Naive thymus-derived CD4-positive, alpha-beta T cell (primary cell): ENCODE data around the gene METTL13. TPM values are rescaled to one million over a fixed set of nuclear protein-coding genes. Genes with fewer than 3 reads are reported as not detected.

ENCODE experiments used
- ATAC-seq: fragments of 150-1000 bp; cut with Tn5 transposase; 2 replicates; pipeline ENCODE4 v1.10.0; 2021; ENCODE audit warnings: mild to moderate bottlenecking, moderate library complexity
- CTCF ChIA-PET: fragments of 350-600 bp; sonication (Branson Sonifier 250); formaldehyde crosslinking; loops from one replicate; lab custom pipeline; 2021; ENCODE audit warnings: antibody characterized with exemption; lab: Charles Lee
- POLR2A ChIA-PET: fragments of 350-600 bp; sonication (Branson Sonifier 250); formaldehyde crosslinking; loops from one replicate; lab custom pipeline; 2021; ENCODE audit warnings: antibody characterized with exemption, inconsistent platforms; lab: Charles Lee
- DNase-seq, 9 donors: peaks; one replicate each; pipeline versions ENCODE4 v3.0.0 to v3.0.0-alpha.2; 2020 to 2022; ENCODE audit warnings: mixed read lengths in 1 of 9
- H3K27ac ChIP-seq: one replicate; pipeline ENCODE4 v1.7.0; 2013; ENCODE audit warnings: mild to moderate bottlenecking, low read depth, low read length, moderate library complexity
- H3K27me3 ChIP-seq, 2 donors: one replicate each; pipeline ENCODE4 v1.7.0; 2013; ENCODE audit warnings: low read length in 2 of 2, mild to moderate bottlenecking in 2 of 2, moderate library complexity in 2 of 2; ENCODE audit not compliant: control insufficient read depth in 2 of 2, insufficient read depth in 2 of 2
- H3K36me3 ChIP-seq, 3 experiments: 1 replicate in 2 of 3; 2 replicates in 1 of 3; pipeline ENCODE4 v1.7.0; 2013; ENCODE audit warnings: low read length in 3 of 3, mild to moderate bottlenecking in 3 of 3, moderate library complexity in 1 of 3; ENCODE audit not compliant: insufficient read depth in 3 of 3, control insufficient read depth in 2 of 3
- H3K4me1 ChIP-seq, 2 donors: one replicate each; pipeline ENCODE4 v1.7.0; 2013; ENCODE audit warnings: low read length in 2 of 2, mild to moderate bottlenecking in 2 of 2, moderate library complexity in 1 of 2; ENCODE audit not compliant: control insufficient read depth in 2 of 2, insufficient read depth in 2 of 2
- H3K4me3 ChIP-seq: 2 replicates; pipeline ENCODE4 v1.7.0; 2013; ENCODE audit warnings: mild to moderate bottlenecking, low read length
- H3K9me3 ChIP-seq, 3 experiments: 1 replicate in 2 of 3; 2 replicates in 1 of 3; pipeline ENCODE4 v1.7.0; 2013; ENCODE audit warnings: low read length in 3 of 3; ENCODE audit not compliant: control insufficient read depth in 2 of 3
- H3K27ac Mint-ChIP-seq, 9 donors: one replicate each; pipeline ENCODE4 v1.8.0; 2020 to 2022; ENCODE audit warnings: mixed read lengths in 9 of 9, mild to moderate bottlenecking in 8 of 9, moderate library complexity in 5 of 9, inconsistent platforms in 2 of 9
- H3K27me3 Mint-ChIP-seq, 5 donors: one replicate each; pipeline ENCODE4 v1.8.0; 2021 to 2022; ENCODE audit warnings: mixed read lengths in 5 of 5, mild to moderate bottlenecking in 1 of 5
- H3K36me3 Mint-ChIP-seq, 5 donors: one replicate each; pipeline ENCODE4 v1.8.0; 2020 to 2022; ENCODE audit warnings: mixed read lengths in 5 of 5, mild to moderate bottlenecking in 3 of 5, inconsistent platforms in 1 of 5
- H3K4me1 Mint-ChIP-seq, 7 donors: one replicate each; pipeline ENCODE4 v1.8.0; 2020 to 2022; ENCODE audit warnings: mixed read lengths in 7 of 7, mild to moderate bottlenecking in 3 of 7, inconsistent platforms in 1 of 7
- H3K4me3 Mint-ChIP-seq, 10 donors: one replicate each; pipeline ENCODE4 v1.8.0; 2020 to 2022; ENCODE audit warnings: mild to moderate bottlenecking in 10 of 10, mixed read lengths in 10 of 10, moderate library complexity in 6 of 10, inconsistent platforms in 2 of 10
- H3K9me3 Mint-ChIP-seq, 11 donors: one replicate each; pipeline ENCODE4 v1.8.0; 2020 to 2022; ENCODE audit warnings: mixed read lengths in 11 of 11, mild to moderate bottlenecking in 4 of 11, inconsistent platforms in 1 of 11, moderate library complexity in 1 of 11
- intact Hi-C, 2 donors: fragments of 100-400 bp; cut with micrococcal nuclease; formaldehyde crosslinking; loops; one replicate each; pipeline ENCODE4 v1.15.1; 2023
- polyA plus RNA-seq, 2 donors: library from polyadenylated mRNA; unstranded; fragments of 300-500 nt; fragmentation: Illumina TruSeq; gene quantifications; one replicate each; pipeline ENCODE4 v1.2.3, GENCODE V29; 2021
- total RNA-seq, 6 experiments: library from RNA in 5 of 6; stranded (reverse) in 5 of 6; gene quantifications; 1 replicate in 5 of 6; 2 replicates in 1 of 6; pipeline ENCODE4 v1.2.3 and lab custom pipeline; 2021 to 2026

The METTL13 gene
- total and polyA plus RNA-seq, 7 experiments from 2014 or later = 15.6 to 55.7 (median 35.0) TPM

- Mint-ChIP-seq H3K27me3 (peaks cover 0 to 3% (median 0%) of the 10 kb centered on the region in 5 donors), H3K36me3 (peaks cover 0 to 18% (median 12%) of the 10 kb centered on the region in 5 donors), H3K4me1 (peaks cover 28 to 59% (median 53%) of the 10 kb centered on the region in 7 donors), H3K27ac (peak overlapping the region; percentile 93 to 99 (median 96)), H3K4me3 (peak overlapping the region; percentile 90 to 99 (median 94)), H3K9me3 (no peaks in the 10 kb centered on the region)
- Histone ChIP-seq H3K27ac (peak overlapping the region; percentile 74), H3K4me1 (peaks cover 20 to 41% of the 10 kb centered on the region in 2 donors), H3K36me3 (peaks cover 0 to 21% (median 0%) of the 10 kb centered on the region in 3 experiments), H3K27me3 (no peaks in the 10 kb centered on the region), H3K9me3 (no peaks in the 10 kb centered on the region), H3K4me3 (peak overlapping the region; percentile 36)
- CTCF ChIA-PET = interaction anchor here (0.6 to 0.7 kb wide), 2 partner anchors 187 to 619 kb away, joined by 3 to 5 read pairs; no protein-coding TSS in a partner anchor
- POLR2A ChIA-PET = interaction anchor here (0.6 to 11.3 kb wide), 12 partner anchors 13 to 1934 kb away, joined by 3 to 154 read pairs (median 3); partner anchors contain the start of genes DNM3, FMO4, KLHL20 and SUCO
- intact Hi-C loops = loop anchor here (1.0 to 10.0 kb wide), 21 partner anchors 14 to 1986 kb away; partner anchors contain the start of genes DNM3 (in 2 of the 2), PIGC (in 2 of the 2), PRRC2C (in 2 of the 2) and VAMP4 (in 2 of the 2)
- ATAC-seq (no peak), DNase-seq (no peak)
Measured at GRCh38 chr1:171780583-171781175, 781 bp upstream of the METTL13 start.

- ChIA-PET CTCF (interaction anchor here (1.7 kb wide), 1 partner anchor 16 kb away, joined by 4 read pairs; no protein-coding TSS in a partner anchor), POLR2A (interaction anchor here (11.3 kb wide), 1 partner anchor 42 kb away, joined by 154 read pairs; the partner anchor contains the start of gene VAMP4)
- H3K36me3 ChIP-seq = peaks cover 19 to 54% (median 28%) of the 10 kb centered on the region in 3 experiments
Measured at GRCh38 chr1:171783816-171784530, 2.5 kb downstream of the METTL13 start.

GRCh38 chr1:171784784-171785183, 3.3 kb downstream of the METTL13 start:
- peaks cover 30 to 81% (median 64%) of the 10 kb centered on the region in 7 donors for H3K4me1 Mint-ChIP-seq
- no peaks in the 10 kb centered on the region for H3K27me3 Mint-ChIP-seq
- no peak for DNase-seq
- intact Hi-C loops = loop anchor here (5.0 to 10.0 kb wide), 5 partner anchors 127 to 1892 kb away; partner anchors contain the start of gene SCYL3 (in 1 of the 2)
- peak overlapping the region; percentile 14 to 78 (median 56) for H3K4me3 Mint-ChIP-seq
- H3K9me3 ChIP-seq = no peaks in the 10 kb centered on the region
- H3K36me3 ChIP-seq = peaks cover 21 to 62% (median 34%) of the 10 kb centered on the region in 3 experiments
- H3K4me3 ChIP-seq = no peak overlapping the region
- CTCF ChIA-PET = interaction anchor here (1.7 kb wide), 1 partner anchor 15 kb away, joined by 4 read pairs; no protein-coding TSS in a partner anchor
- H3K4me1 ChIP-seq = peaks cover 20 to 41% of the 10 kb centered on the region in 2 donors
- H3K27ac ChIP-seq = peak overlapping the region; percentile 15
- H3K27ac Mint-ChIP-seq = peak overlapping the region in 6 of 9 donors; percentile 6 to 81 (median 66)
- no peaks in the 10 kb centered on the region for H3K9me3 Mint-ChIP-seq
- POLR2A ChIA-PET = interaction anchor here (11.3 kb wide), 1 partner anchor 43 kb away, joined by 154 read pairs; the partner anchor contains the start of gene VAMP4
- H3K36me3 Mint-ChIP-seq = peaks cover 13 to 50% (median 33%) of the 10 kb centered on the region in 5 donors
- no peak for ATAC-seq
- H3K27me3 ChIP-seq = no peaks in the 10 kb centered on the region

More at GRCh38 chr1:171783816-171784530, 2.5 kb downstream of the METTL13 start:
- H3K36me3 Mint-ChIP-seq = peaks cover 13 to 43% (median 28%) of the 10 kb centered on the region in 5 donors
- DNase-seq = no peak
- no peaks in the 10 kb centered on the region for H3K9me3 Mint-ChIP-seq
- Histone ChIP-seq H3K27me3 (no peaks in the 10 kb centered on the region), H3K9me3 (no peaks in the 10 kb centered on the region), H3K4me1 (peaks cover 20 to 41% of the 10 kb centered on the region in 2 donors), H3K27ac (no peak overlapping the region), H3K4me3 (no peak overlapping the region)
- H3K27ac Mint-ChIP-seq = peak overlapping the region in 3 of 9 donors; percentile 65 to 93 (median 81)
- H3K4me1 Mint-ChIP-seq = peaks cover 30 to 80% (median 63%) of the 10 kb centered on the region in 7 donors
- no peaks in the 10 kb centered on the region for H3K27me3 Mint-ChIP-seq
- intact Hi-C loops = loop anchor here (5.0 to 10.0 kb wide), 5 partner anchors 127 to 1892 kb away; partner anchors contain the start of gene SCYL3 (in 1 of the 2)
- ATAC-seq = no peak
- H3K4me3 Mint-ChIP-seq = peak overlapping the region in 9 of 10 donors; percentile 2 to 99 (median 94)

GRCh38 chr1:171785766-171786165, 4.3 kb downstream of the METTL13 start:
- no peak overlapping the region for H3K4me3 ChIP-seq
- peak overlapping the region in 3 of 10 donors; percentile 16 to 60 (median 53) for H3K4me3 Mint-ChIP-seq
- no peaks in the 10 kb centered on the region for H3K9me3 ChIP-seq
- no peaks in the 10 kb centered on the region for H3K27me3 Mint-ChIP-seq
- ChIA-PET CTCF (interaction anchor here (1.7 kb wide), 1 partner anchor 14 kb away, joined by 4 read pairs; no protein-coding TSS in a partner anchor), POLR2A (interaction anchor here (11.3 kb wide), 1 partner anchor 44 kb away, joined by 154 read pairs; the partner anchor contains the start of gene VAMP4)
- intact Hi-C loops = loop anchor here in 1 of 2 donors (10.0 kb wide), 1 partner anchor 399 kb away; no protein-coding TSS in a partner anchor
- H3K9me3 Mint-ChIP-seq = no peaks in the 10 kb centered on the region
- peaks cover 12 to 33% of the 10 kb centered on the region in 2 donors for H3K4me1 ChIP-seq
- ATAC-seq = no peak
- no peak for DNase-seq
- no peaks in the 10 kb centered on the region for H3K27me3 ChIP-seq
- H3K27ac Mint-ChIP-seq = peak overlapping the region in 3 of 9 donors; percentile 17 to 81 (median 65)
- no peak overlapping the region for H3K27ac ChIP-seq
- peaks cover 27 to 74% (median 55%) of the 10 kb centered on the region in 7 donors for H3K4me1 Mint-ChIP-seq
- H3K36me3 ChIP-seq = peaks cover 27 to 71% (median 38%) of the 10 kb centered on the region in 3 experiments
- H3K36me3 Mint-ChIP-seq = peaks cover 18 to 57% (median 39%) of the 10 kb centered on the region in 5 donors

GRCh38 chr1:171786534-171786933, 5.1 kb downstream of the METTL13 start:
- CTCF ChIA-PET = interaction anchor here (0.6 to 1.6 kb wide), 3 partner anchors 14 to 224 kb away, joined by 3 to 4 read pairs (median 3); no protein-coding TSS in a partner anchor
- intact Hi-C loops = loop anchor here in 1 of 2 donors (10.0 kb wide), 1 partner anchor 398 kb away; no protein-coding TSS in a partner anchor
- H3K4me1 Mint-ChIP-seq = peaks cover 26 to 70% (median 50%) of the 10 kb centered on the region in 7 donors
- Histone ChIP-seq H3K9me3 (no peaks in the 10 kb centered on the region), H3K27ac (no peak overlapping the region), H3K4me1 (peaks cover 12 to 32% of the 10 kb centered on the region in 2 donors), H3K36me3 (peaks cover 27 to 79% (median 38%) of the 10 kb centered on the region in 3 experiments), H3K27me3 (no peaks in the 10 kb centered on the region), H3K4me3 (no peak overlapping the region)
- H3K36me3 Mint-ChIP-seq = peaks cover 18 to 63% (median 39%) of the 10 kb centered on the region in 5 donors
- POLR2A ChIA-PET = no interaction called here
- no peaks in the 10 kb centered on the region for H3K9me3 Mint-ChIP-seq
- H3K27me3 Mint-ChIP-seq = no peaks in the 10 kb centered on the region
- DNase-seq = no peak
- H3K4me3 Mint-ChIP-seq = no peak overlapping the region
- ATAC-seq = no peak
- H3K27ac Mint-ChIP-seq = no peak overlapping the region
